SK-N-SH treated with all-trans-retinoic acid at 6 μM for 48 hours (cell line): ENCODE results near the gene LILRA6.

Experiments
- ATAC-seq: fragments of 200-7000 bp; cut with Tn5 transposase; 3 replicates; pipeline ENCODE4 v1.9.1; 2020; ENCODE audit warnings: mild to moderate bottlenecking, moderate library complexity
- ARNTL ChIP-seq: fragments of 450-650 bp; formaldehyde crosslinking; IDR thresholded peaks from 2 replicates; pipeline ENCODE4 v1.5.0; 2020; ENCODE audit warnings: low read depth, mild to moderate bottlenecking, moderate library complexity, borderline replicate concordance
- CREB5 ChIP-seq: fragments of 250-450 bp; sonication (Bioruptor Pico); IDR thresholded peaks from 2 replicates; pipeline ENCODE4 v1.5.1; 2020; ENCODE audit warnings: low read depth, mild to moderate bottlenecking, moderate library complexity
- CSDC2 ChIP-seq: fragments of 250-450 bp; sonication (Bioruptor Pico); IDR thresholded peaks from 2 replicates; pipeline ENCODE4 v1.5.0; 2020; ENCODE audit warnings: mild to moderate bottlenecking, moderate library complexity
- CSRNP3 ChIP-seq: fragments of 250-450 bp; sonication (Bioruptor Pico); IDR thresholded peaks from 2 replicates; pipeline ENCODE4 v1.5.1; 2021; ENCODE audit warnings: mild to moderate bottlenecking, moderate library complexity
- ESRRG ChIP-seq: fragments of 250-450 bp; sonication (Bioruptor Pico); IDR thresholded peaks from 2 replicates; pipeline ENCODE4 v1.6.1; 2021; ENCODE audit warnings: mild to moderate bottlenecking
- GLIS3 ChIP-seq: fragments of 250-450 bp; sonication (Bioruptor Pico); IDR thresholded peaks from 2 replicates; pipeline ENCODE4 v1.5.0; 2020; ENCODE audit warnings: mild to moderate bottlenecking, moderate library complexity
- ISL1 ChIP-seq: fragments of 250-450 bp; sonication (Bioruptor Pico); IDR thresholded peaks from 2 replicates; pipeline ENCODE4 v2.1.2; 2022; ENCODE audit warnings: mild to moderate bottlenecking, moderate library complexity
- OSR1 ChIP-seq: fragments of 250-450 bp; sonication (Bioruptor Pico); IDR thresholded peaks from 2 replicates; pipeline ENCODE4 v1.8.0; 2022; ENCODE audit warnings: moderate library complexity, mild to moderate bottlenecking, inconsistent platforms
- PATZ1 ChIP-seq: fragments of 250-450 bp; sonication (Bioruptor Pico); IDR thresholded peaks from 2 replicates; pipeline ENCODE4 v1.8.0; 2020; ENCODE audit warnings: mild to moderate bottlenecking, moderate library complexity, borderline replicate concordance
- POU6F1 ChIP-seq: fragments of 250-450 bp; sonication (Bioruptor Pico); IDR thresholded peaks from 2 replicates; pipeline ENCODE4 v1.8.0; 2021; ENCODE audit warnings: low read depth, mild to moderate bottlenecking, moderate library complexity, borderline replicate concordance
- PPARA ChIP-seq: fragments of 250-450 bp; sonication (Bioruptor Pico); IDR thresholded peaks from 2 replicates; pipeline ENCODE4 v1.5.0; 2020; ENCODE audit warnings: mild to moderate bottlenecking, borderline replicate concordance
- RARB ChIP-seq: fragments of 250-450 bp; sonication (Bioruptor Pico); IDR thresholded peaks from 2 replicates; pipeline ENCODE4 v1.8.0; 2021; ENCODE audit warnings: mild to moderate bottlenecking, moderate library complexity
- SNAI2 ChIP-seq: fragments of 250-450 bp; sonication (Bioruptor Pico); IDR thresholded peaks from 2 replicates; pipeline ENCODE4 v1.5.0; 2020; ENCODE audit warnings: mild to moderate bottlenecking, moderate library complexity
- TCF4 ChIP-seq: fragments of 250-450 bp; sonication (Bioruptor Pico); IDR thresholded peaks from 2 replicates; pipeline ENCODE4 v1.8.0; 2021; ENCODE audit warnings: mild to moderate bottlenecking, moderate library complexity, borderline replicate concordance
- TSHZ2 ChIP-seq: fragments of 250-450 bp; sonication (Bioruptor Pico); IDR thresholded peaks from 2 replicates; pipeline ENCODE4 v1.5.0; 2020; ENCODE audit warnings: mild to moderate bottlenecking, moderate library complexity
- ZC3H10 ChIP-seq: fragments of 250-450 bp; sonication (Bioruptor Pico); IDR thresholded peaks from 2 replicates; pipeline ENCODE4 v1.5.1; 2021; ENCODE audit warnings: mild to moderate bottlenecking, moderate library complexity
- ZFP30 ChIP-seq: fragments of 450-650 bp; formaldehyde crosslinking; IDR thresholded peaks from 2 replicates; pipeline ENCODE4 v1.5.0; 2022; ENCODE audit warnings: mild to moderate bottlenecking, moderate library complexity
- ZNF565 ChIP-seq: fragments of 450-650 bp; formaldehyde crosslinking; conservative IDR thresholded peaks from 2 replicates; pipeline ENCODE4 v1.5.0; 2020; ENCODE audit warnings: low read depth, mild to moderate bottlenecking, moderate library complexity
- ZNF70 ChIP-seq: fragments of 450-650 bp; formaldehyde crosslinking; IDR thresholded peaks from 2 replicates; pipeline ENCODE4 v1.5.0; 2020; ENCODE audit warnings: mild to moderate bottlenecking, moderate library complexity
- ZNF8 ChIP-seq: fragments of 450-650 bp; formaldehyde crosslinking; IDR thresholded peaks from 2 replicates; pipeline ENCODE4 v1.5.0; 2020; ENCODE audit warnings: mild to moderate bottlenecking, moderate library complexity

The LILRA6 gene

GRCh38 chr19:54201980-54202379, 40.6 kb downstream of the LILRA6 start (continued):
- TF ChIP-seq GLIS3 (CRISPR knock-in tag), result no peak

- no peak for ATAC-seq
- TF ChIP-seq CREB5, result no peak
- no peak for TF ChIP-seq TCF4
- TF ChIP-seq PATZ1 (CRISPR knock-in tag), result no peak
- TF ChIP-seq ZFP30 (CRISPR knock-in tag), result no peak
- no peak for TF ChIP-seq ZNF8 (CRISPR knock-in tag)
- no peak for TF ChIP-seq SNAI2
- TF ChIP-seq ZNF70 (CRISPR knock-in tag), result no peak
- TF ChIP-seq PPARA, result no peak
- TF ChIP-seq ESRRG, result no peak
- no peak for TF ChIP-seq ARNTL (CRISPR knock-in tag)
- TF ChIP-seq CSRNP3 (CRISPR knock-in tag), result no peak
- no peak for TF ChIP-seq ZNF565 (CRISPR knock-in tag)
- TF ChIP-seq CSDC2, result no peak
- TF ChIP-seq RARB (CRISPR knock-in tag), result no peak
Measured at GRCh38 chr19:54201172-54201701, 41.4 kb downstream of the LILRA6 start.

- TF ChIP-seq PATZ1 (CRISPR knock-in tag) (no peak), PPARA (no peak), SNAI2 (no peak), ZFP30 (CRISPR knock-in tag) (no peak), ZC3H10 (CRISPR knock-in tag) (no peak), CSRNP3 (CRISPR knock-in tag) (no peak), ISL1 (no peak), CSDC2 (no peak), ESRRG (no peak)
- ATAC-seq, result no peak
Measured at GRCh38 chr19:54199401-54199800, 43.2 kb downstream of the LILRA6 start.

- no peak for ATAC-seq
- no peak for TF ChIP-seq POU6F1 (CRISPR knock-in tag)
- TF ChIP-seq TCF4, result no peak
- no peak for TF ChIP-seq PATZ1 (CRISPR knock-in tag)
- no peak for TF ChIP-seq TSHZ2 (CRISPR knock-in tag)
- no peak for TF ChIP-seq CREB5
- TF ChIP-seq ZC3H10 (CRISPR knock-in tag), result no peak
- TF ChIP-seq ARNTL (CRISPR knock-in tag), result no peak
- TF ChIP-seq OSR1 (CRISPR knock-in tag), result no peak
- TF ChIP-seq ZFP30 (CRISPR knock-in tag), result no peak
- no peak for TF ChIP-seq SNAI2
- no peak for TF ChIP-seq ZNF8 (CRISPR knock-in tag)
Measured at GRCh38 chr19:54197121-54197520, 45.5 kb downstream of the LILRA6 start.
